ENCODE results near the gene BRI3BP. TPM values are rescaled to one million over a fixed set of nuclear protein-coding genes. Genes with fewer than 3 reads are reported as not detected.

BRI3BP gene
- total and polyA plus RNA-seq, 12 donors = 1.1 to 6.2 (median 4.7) TPM

GRCh38 chr12:125065021-125065918 lies 71.8 kb downstream of the BRI3BP start, which contains the start of gene AACS:
TSS of gene AACS (plus strand) at chr12:125065435. CDS start at chr12:125065585, 150 bp downstream.
- Histone ChIP-seq H3K27ac (peak within 1 kb of the TSS in 2 of 5 donors; percentile 32 to 51), H3K4me3 (peak within 1 kb of the TSS in 3 of 4 donors; percentile 43 to 84 (median 74)), H3K27me3 (no peaks in the 10 kb centered on the region), H3K4me1 (replicated peaks in 1 of 2) (peaks cover 0 to 12% of the 10 kb centered on the region in 2 donors), H3K9me3 (replicated peaks in 1 of 3) (peaks cover 0 to 4% (median 0%) of the 10 kb centered on the region in 3 donors), H3K36me3 (replicated peaks in 1 of 2) (no peaks in the 10 kb centered on the region)
- intact Hi-C loops (cut with DNase I) = no loop called here
- DNase-seq = peak; percentile 62 to 83 (median 75)
- no peak for TF ChIP-seq CTCF (IDR thresholded peaks at IDR 0.05)
- peak; percentile 30 to 58 for TF ChIP-seq POLR2A (IDR thresholded peaks at IDR 0.05)
- WGBS, 4 donors = 0 to 1% (median 0%) methylated on average over 7 to 80 of the region's 80 CpGs

GRCh38 chr12:125065919-125066570 lies 72.6 kb downstream of the BRI3BP start:
- Histone ChIP-seq H3K4me3 (peak overlapping the region in 3 of 4 donors; percentile 21 to 84 (median 74)), H3K4me1 (replicated peaks in 1 of 2) (peaks cover 0 to 12% of the 10 kb centered on the region in 2 donors), H3K27ac (peak overlapping the region in 1 of 5 donors; percentile 32), H3K36me3 (replicated peaks in 1 of 2) (no peaks in the 10 kb centered on the region), H3K9me3 (replicated peaks in 1 of 3) (peaks cover 0 to 3% (median 0%) of the 10 kb centered on the region in 3 donors), H3K27me3 (no peaks in the 10 kb centered on the region)
- peak in 1 of 7 donors; percentile 25 for DNase-seq
- TF ChIP-seq CTCF (IDR thresholded peaks at IDR 0.05) (no peak), POLR2A (IDR thresholded peaks at IDR 0.05) (no peak)
- intact Hi-C loops (cut with DNase I) = no loop called here
- WGBS, 4 donors = 59 to 82% (median 70%) methylated on average over 12 to 18 of the region's 18 CpGs

- TF ChIP-seq CTCF (IDR thresholded peaks at IDR 0.05) = no peak
- no peaks in the 10 kb centered on the region for H3K9me3 ChIP-seq (replicated peaks in 1 of 3)
- no peak overlapping the region for H3K27ac ChIP-seq
- DNase-seq = no peak
- H3K27me3 ChIP-seq = no peaks in the 10 kb centered on the region
- WGBS, 4 donors = 88 to 94% (median 90%) methylated on average over 3 to 6 of the region's 6 CpGs
- peaks cover 0 to 12% of the 10 kb centered on the region in 2 donors for H3K4me1 ChIP-seq (replicated peaks in 1 of 2)
- no peak overlapping the region for H3K4me3 ChIP-seq
- no peaks in the 10 kb centered on the region for H3K36me3 ChIP-seq (replicated peaks in 1 of 2)
- intact Hi-C loops (cut with DNase I) = no loop called here
Measured at GRCh38 chr12:125068391-125068790, 74.9 kb downstream of the BRI3BP start.

- Histone ChIP-seq H3K36me3 (replicated peaks in 1 of 2) (no peaks in the 10 kb centered on the region), H3K4me1 (replicated peaks in 1 of 2) (peaks cover 0 to 12% of the 10 kb centered on the region in 2 donors), H3K9me3 (replicated peaks in 1 of 3) (no peaks in the 10 kb centered on the region), H3K27me3 (no peaks in the 10 kb centered on the region), H3K4me3 (no peak overlapping the region), H3K27ac (no peak overlapping the region)
- whole genome bisulfite sequencing, 4 donors = 77 to 87% (median 85%) methylated on average over 8 of the region's 8 CpGs
- TF ChIP-seq POLR2A (IDR thresholded peaks at IDR 0.05) (no peak), CTCF (IDR thresholded peaks at IDR 0.05) (no peak)
- no peak for DNase-seq
- intact Hi-C loops (cut with DNase I) = no loop called here
Measured at GRCh38 chr12:125069616-125070015, 76.2 kb downstream of the BRI3BP start.
